IMR-90 (cell line): ENCODE results near the gene SMG5. TPM values are rescaled to one million over a fixed set of nuclear protein-coding genes. Genes with fewer than 3 reads are reported as not detected.

Source experiments
- ATAC-seq: fragments of 200-7000 bp; cut with Tn5 transposase; 2 replicates; pipeline ENCODE4 v1.9.1; 2020; ENCODE audit warnings: low read depth, mild to moderate bottlenecking, moderate library complexity
- BruUV-seq: library from RNA; stranded (reverse); fragments of 400-500 nt; replicated peaks from 2 replicates; lab custom pipeline; 2021; lab: Mats Ljungman, UMichigan
- CTCF ChIA-PET: fragments of 300-600 bp; formaldehyde crosslinking; extraction: SDS; loops from one replicate; lab custom pipeline; 2021; ENCODE audit warnings: antibody characterized with exemption; lab: Yijun Ruan, JAX
- POLR2A ChIA-PET: fragments of 300-600 bp; sonication (Branson Sonifier 250); formaldehyde crosslinking; loops from one replicate; lab custom pipeline; 2022; ENCODE audit warnings: antibody characterized with exemption; ENCODE audit not compliant: unreplicated experiment; lab: Charles Lee
- DNase-seq: peaks from one replicate; pipeline ENCODE4 v3.0.0; 2013
- H2AFZ ChIP-seq: replicated peaks from 2 replicates; pipeline ENCODE3; 2013; ENCODE audit warnings: low read length, mild to moderate bottlenecking; ENCODE audit not compliant: poor library complexity
- H2AK5ac ChIP-seq: 2 replicates; pipeline ENCODE4 v1.6.1; 2013; ENCODE audit warnings: low read depth, low read length, inconsistent platforms
- H2AK9ac ChIP-seq: replicated peaks from 2 replicates; pipeline ENCODE3; 2013; ENCODE audit warnings: mild to moderate bottlenecking, low read depth, low read length, moderate library complexity; ENCODE audit not compliant: poor library complexity
- H2BK120ac ChIP-seq: 2 replicates; pipeline ENCODE4 v1.6.1; 2013; ENCODE audit warnings: low read depth, low read length, inconsistent platforms
- H2BK15ac ChIP-seq: 3 replicates; pipeline ENCODE4 v1.6.1; 2013; ENCODE audit warnings: low read depth, low read length, inconsistent platforms
- H2BK20ac ChIP-seq: 2 replicates; pipeline ENCODE4 v1.6.1; 2013; ENCODE audit warnings: low read depth, mild to moderate bottlenecking, inconsistent platforms, low read length, moderate library complexity
- H2BK5ac ChIP-seq: 2 replicates; pipeline ENCODE4 v1.6.1; 2013; ENCODE audit warnings: mild to moderate bottlenecking, low read depth, low read length, inconsistent platforms; ENCODE audit not compliant: poor library complexity, severe bottlenecking
- H3K14ac ChIP-seq: replicated peaks from 2 replicates; pipeline ENCODE4 v1.6.1; 2013; ENCODE audit warnings: low read depth, low read length, inconsistent platforms
- H3K18ac ChIP-seq: 2 replicates; pipeline ENCODE4 v1.6.1; 2013; ENCODE audit warnings: low read depth, low read length, control low read depth
- H3K23ac ChIP-seq: 2 replicates; pipeline ENCODE4 v1.6.1; 2013; ENCODE audit warnings: low read depth, low read length, inconsistent platforms
- H3K27ac ChIP-seq: 2 replicates; pipeline ENCODE4 v1.5.1; 2013; ENCODE audit warnings: mild to moderate bottlenecking, control low read depth, low read length; ENCODE audit not compliant: insufficient read depth
- H3K27me3 ChIP-seq: 2 replicates; pipeline ENCODE4 v1.6.1; 2013; ENCODE audit warnings: low read length; ENCODE audit not compliant: control insufficient read depth, insufficient read depth
- H3K36me3 ChIP-seq: 2 replicates; pipeline ENCODE4 v1.6.1; 2013; ENCODE audit warnings: low read length, mixed read lengths; ENCODE audit not compliant: control insufficient read depth, insufficient read depth
- H3K4ac ChIP-seq: 2 replicates; pipeline ENCODE4 v1.6.1; 2013; ENCODE audit warnings: low read depth, low read length, inconsistent platforms
- H3K4me1 ChIP-seq: 2 replicates; pipeline ENCODE4 v1.6.1; 2013; ENCODE audit warnings: low read length, mixed read lengths; ENCODE audit not compliant: control insufficient read depth, insufficient read depth
- H3K4me2 ChIP-seq: 2 replicates; pipeline ENCODE4 v1.6.1; 2013; ENCODE audit warnings: low read depth, mild to moderate bottlenecking, control low read depth, low read length, moderate library complexity
- H3K4me3 ChIP-seq: 2 replicates; pipeline ENCODE4 v1.5.1; 2013; ENCODE audit warnings: low read depth, mild to moderate bottlenecking, control low read depth, low read length, moderate library complexity; ENCODE audit not compliant: insufficient read depth
- H3K56ac ChIP-seq: 2 replicates; pipeline ENCODE4 v1.6.1; 2013; ENCODE audit warnings: low read length, inconsistent platforms; ENCODE audit not compliant: insufficient read depth; ENCODE audit errors: extremely low read depth
- H3K79me1 ChIP-seq, 2 experiments: 2 replicates each; pipeline ENCODE4 v1.6.1; 2013; ENCODE audit warnings: low read length in 2 of 2, inconsistent platforms in 1 of 2, low read depth in 1 of 2
- H3K9ac ChIP-seq: 2 replicates; pipeline ENCODE4 v1.6.1; 2013; ENCODE audit warnings: low read depth, low read length, control low read depth
- H3K9me1 ChIP-seq: 2 replicates; pipeline ENCODE4 v1.6.1; 2013; ENCODE audit warnings: low read length, inconsistent platforms; ENCODE audit not compliant: insufficient read depth
- H3K9me3 ChIP-seq: 2 replicates; pipeline ENCODE4 v1.6.1; 2013; ENCODE audit warnings: low read length; ENCODE audit not compliant: control insufficient read depth, insufficient read depth
- H4K20me1 ChIP-seq: 2 replicates; pipeline ENCODE4 v1.6.1; 2013; ENCODE audit warnings: low read length, inconsistent platforms; ENCODE audit not compliant: insufficient read depth
- H4K5ac ChIP-seq: 2 replicates; pipeline ENCODE4 v1.6.1; 2013; ENCODE audit warnings: mild to moderate bottlenecking, low read depth, low read length, control low read depth
- H4K8ac ChIP-seq, 2 experiments: 2 replicates each; pipeline ENCODE4 v1.6.1; 2013; ENCODE audit warnings: low read depth in 2 of 2, low read length in 2 of 2, control low read depth in 1 of 2, inconsistent platforms in 1 of 2
- H4K91ac ChIP-seq: 2 replicates; pipeline ENCODE4 v1.6.1; 2013; ENCODE audit warnings: low read depth, low read length, inconsistent platforms; ENCODE audit not compliant: insufficient read depth
- BHLHE40 ChIP-seq: fragments of 150-350 bp; IDR thresholded peaks from 2 replicates; pipeline ENCODE4 v1.6.1; 2016; ENCODE audit warnings: mild to moderate bottlenecking, low read depth, low read length
- CEBPB ChIP-seq: IDR thresholded peaks from 2 replicates; pipeline ENCODE4 v1.6.1; 2012; ENCODE audit warnings: low read depth, low read length, improper control_type of control experiment
- CTCF ChIP-seq: conservative IDR thresholded peaks from 2 replicates; pipeline ENCODE4 v1.5.1; 2012; ENCODE audit warnings: mild to moderate bottlenecking, low read depth, low read length, improper control_type of control experiment
- ELK1 ChIP-seq: fragments of 150-350 bp; IDR thresholded peaks from 2 replicates; pipeline ENCODE4 v1.6.1; 2016; ENCODE audit warnings: low read depth, mild to moderate bottlenecking, low read length, moderate library complexity, borderline replicate concordance
- FOS ChIP-seq: fragments of 150-350 bp; IDR thresholded peaks from 2 replicates; pipeline ENCODE4 v1.6.1; 2016; ENCODE audit warnings: low read depth, low read length
- MAFK ChIP-seq: IDR thresholded peaks from 2 replicates; pipeline ENCODE4 v1.6.1; 2012; ENCODE audit warnings: low read depth, low read length, improper control_type of control experiment
- MAZ ChIP-seq: IDR thresholded peaks from 2 replicates; pipeline ENCODE4 v1.6.1; 2012; ENCODE audit warnings: low read depth, mild to moderate bottlenecking, low read length, improper control_type of control experiment, moderate library complexity, borderline replicate concordance
- MXI1 ChIP-seq: IDR thresholded peaks from 2 replicates; pipeline ENCODE4 v1.6.1; 2012; ENCODE audit warnings: low read depth, mild to moderate bottlenecking, low read length, moderate library complexity, borderline replicate concordance
- NFE2L2 ChIP-seq: fragments of 150-350 bp; IDR thresholded peaks from 2 replicates; pipeline ENCODE4 v1.6.1; 2016; ENCODE audit warnings: low read depth, mild to moderate bottlenecking, low read length
- POLR2A ChIP-seq: IDR thresholded peaks from 2 replicates; pipeline ENCODE4 v1.6.1; 2012; ENCODE audit warnings: mild to moderate bottlenecking, low read depth, low read length
- RAD21 ChIP-seq: IDR thresholded peaks from 2 replicates; pipeline ENCODE4 v1.6.1; 2012; ENCODE audit warnings: low read length, improper control_type of control experiment
- RCOR1 ChIP-seq: IDR thresholded peaks from 2 replicates; pipeline ENCODE4 v1.6.1; 2012; ENCODE audit warnings: mild to moderate bottlenecking, low read length, improper control_type of control experiment; ENCODE audit not compliant: insufficient replicate concordance
- RFX5 ChIP-seq: IDR thresholded peaks from 2 replicates; pipeline ENCODE4 v1.8.0; 2012; ENCODE audit warnings: low read depth, mild to moderate bottlenecking, low read length, moderate library complexity
- USF2 ChIP-seq: fragments of 150-350 bp; IDR thresholded peaks from 2 replicates; pipeline ENCODE4 v1.6.1; 2017; ENCODE audit warnings: mild to moderate bottlenecking, antibody characterized with exemption, low read length, low read depth
- WGBS, 2 experiments: methylation state at CpG; one replicate each; pipeline versions ENCODE4 v1.1.5 to v1.1.7; 2013; ENCODE audit warnings: missing lambda C conversion rate in 2 of 2; ENCODE audit not compliant: insufficient read length in 1 of 2; ENCODE audit errors: extremely low coverage in 2 of 2; 5-methylcytosine and 5-hydroxymethylcytosine counted together
- dilution Hi-C: fragments of 300-500 bp; cut with HindIII; formaldehyde crosslinking; loops from one replicate; pipeline ENCODE4 v1.14.3; 2018; ENCODE audit warnings: low sequenced_read_pairs; ENCODE audit not compliant: unreplicated experiment
- in situ Hi-C: fragments of 300-500 bp; cut with MboI; formaldehyde crosslinking; loops from 3 replicates; pipeline ENCODE4 v1.14.3; 2019; ENCODE audit warnings: low sequenced_read_pairs, inconsistent platforms, mixed read lengths
- intact Hi-C: fragments of 100-400 bp; cut with micrococcal nuclease; formaldehyde crosslinking; loops from 2 replicates; pipeline ENCODE4 v1.10.0; 2022
- polyA plus RNA-seq, 3 experiments: library from polyadenylated mRNA; depleted of rRNA; stranded (reverse); fragments of >200 nt; gene quantifications; 2 replicates each; pipeline ENCODE4 v1.2.3, GENCODE V29; 2012; ENCODE audit warnings: low replicate concordance in 1 of 3
- total RNA-seq: library from RNA; depleted of rRNA; stranded (reverse); fragments of >200 nt; gene quantifications from 2 replicates; pipeline ENCODE4 v1.2.3, GENCODE V29; 2012

The SMG5 gene
- total and polyA plus RNA-seq, 2 of the 4 experiments (the other 2 are of a cell fraction): 34.7 to 37.3 TPM

GRCh38 chr1:156281281-156281680 is 1.3 kb downstream of the SMG5 start (continued):
- no peak for TF ChIP-seq NFE2L2

GRCh38 chr1:156279837-156280236 is 2.8 kb downstream of the SMG5 start:
- H4K20me1 ChIP-seq: peaks cover 32% of the 10 kb centered on the region
- H3K4me3 ChIP-seq: no peak overlapping the region
- H3K9me3 ChIP-seq: no peaks in the 10 kb centered on the region
- no peak overlapping the region for H2AK9ac ChIP-seq
- peaks cover 11% of the 10 kb centered on the region for H3K4me1 ChIP-seq
- H3K4ac ChIP-seq: no peak overlapping the region
- in situ Hi-C loops: no loop called here
- DNase-seq (no peak), ATAC-seq (no peak)
- H4K91ac ChIP-seq: no peak overlapping the region
- intact Hi-C loops: loop anchor here (1.0 kb wide), 1 partner anchor 35 kb away; no protein-coding TSS in a partner anchor
- no peak overlapping the region for H3K27ac ChIP-seq
- 83% methylated on average over 1 of the region's 3 CpGs; no CpG with 5 or more reads in 1 of the 2 experiments for WGBS, 2 experiments
- H3K23ac ChIP-seq: no peak overlapping the region
- dilution Hi-C loops: no loop called here
- no peak overlapping the region for H2BK5ac ChIP-seq
- H2AFZ ChIP-seq: no peak overlapping the region
- no peak overlapping the region for H3K18ac ChIP-seq
- H3K14ac ChIP-seq: no peak overlapping the region
- no TSS peak for BruUV-seq
- peaks cover 7% of the 10 kb centered on the region for H3K9me1 ChIP-seq
- no peak overlapping the region for H2BK120ac ChIP-seq
- H3K27me3 ChIP-seq: no peaks in the 10 kb centered on the region
- peaks cover 20% of the 10 kb centered on the region for H3K36me3 ChIP-seq
- no peak overlapping the region for H3K4me2 ChIP-seq
- H2AK5ac ChIP-seq: no peak overlapping the region
- H2BK15ac ChIP-seq: no peak overlapping the region
- H4K5ac ChIP-seq: no peak overlapping the region
- no peak overlapping the region for H3K56ac ChIP-seq
- TF ChIP-seq RCOR1 (no peak), POLR2A (no peak), BHLHE40 (no peak), CEBPB (no peak), ELK1 (no peak), RAD21 (no peak), RFX5 (no peak), MAFK (no peak), MAZ (no peak), USF2 (no peak), MXI1 (no peak), CTCF (no peak), NFE2L2 (no peak), FOS (no peak)
- H3K79me1 ChIP-seq: peaks cover 45 to 70% of the 10 kb centered on the region in 2 experiments
- no peak overlapping the region for H4K8ac ChIP-seq
- H3K9ac ChIP-seq: no peak overlapping the region
- H2BK20ac ChIP-seq: no peak overlapping the region
- CTCF ChIA-PET: no interaction called here
- POLR2A ChIA-PET: no interaction called here
